HepG2 (cell line): ENCODE results near the gene SAA4. TPM values are rescaled to one million over a fixed set of nuclear protein-coding genes. Genes with fewer than 3 reads are reported as not detected.

Source experiments
- AFF4 ChIP-seq: sonication (generic); formaldehyde crosslinking; IDR thresholded peaks from 2 replicates; pipeline ENCODE4 v1.4.0; 2020; ENCODE audit warnings: missing genetic modification reagents
- AKNA ChIP-seq: sonication (generic); formaldehyde crosslinking; IDR thresholded peaks from 2 replicates; pipeline ENCODE4 v1.4.0; 2020; ENCODE audit warnings: missing genetic modification reagents, borderline replicate concordance
- HMG20B ChIP-seq: conservative IDR thresholded peaks from 2 replicates; pipeline ENCODE4 v1.6.1; 2016; ENCODE audit warnings: missing genetic modification reagents, missing compliant biosample characterization
- ISL2 ChIP-seq: sonication (generic); formaldehyde crosslinking; IDR thresholded peaks from 2 replicates; pipeline ENCODE4 v1.5.0; 2020; ENCODE audit warnings: missing genetic modification reagents
- LBX2 ChIP-seq: sonication (generic); formaldehyde crosslinking; IDR thresholded peaks from 2 replicates; pipeline ENCODE4 v1.5.0; 2020; ENCODE audit warnings: missing genetic modification reagents, mild to moderate bottlenecking, borderline replicate concordance
- MLXIP ChIP-seq: sonication (generic); formaldehyde crosslinking; IDR thresholded peaks from 2 replicates; pipeline ENCODE4 v1.9.0; 2021; ENCODE audit warnings: missing genetic modification reagents, borderline replicate concordance
- PHF5A ChIP-seq: IDR thresholded peaks from one replicate; pipeline ENCODE4 v1.6.1; 2018; ENCODE audit warnings: low read depth, missing genetic modification reagents; ENCODE audit not compliant: unreplicated experiment
- RCOR2 ChIP-seq: IDR thresholded peaks from 2 replicates; pipeline ENCODE4 v1.6.1; 2016; ENCODE audit warnings: missing biosample characterization, missing genetic modification reagents
- SALL2 ChIP-seq: sonication (generic); formaldehyde crosslinking; IDR thresholded peaks from 2 replicates; pipeline ENCODE4 v1.8.1; 2023; ENCODE audit warnings: mild to moderate bottlenecking, missing genetic modification reagents, inconsistent platforms
- STAG1 ChIP-seq: sonication (generic); formaldehyde crosslinking; IDR thresholded peaks from 2 replicates; pipeline ENCODE4 v1.4.0; 2020; ENCODE audit warnings: missing genetic modification reagents
- TOE1 ChIP-seq: sonication (generic); formaldehyde crosslinking; IDR thresholded peaks from 2 replicates; pipeline ENCODE4 v1.4.0; 2020; ENCODE audit warnings: mild to moderate bottlenecking, missing genetic modification reagents
- ZBTB10 ChIP-seq: sonication (generic); formaldehyde crosslinking; IDR thresholded peaks from 2 replicates; pipeline ENCODE4 v1.4.0; 2020; ENCODE audit warnings: missing genetic modification reagents, borderline replicate concordance
- ZFX ChIP-seq: sonication (generic); formaldehyde crosslinking; IDR thresholded peaks from 2 replicates; pipeline ENCODE4 v1.4.0; 2020; ENCODE audit warnings: mild to moderate bottlenecking, low read depth, missing genetic modification reagents, moderate library complexity
- ZNF3 ChIP-seq: IDR thresholded peaks from 2 replicates; pipeline ENCODE4 v1.7.0; 2017; ENCODE audit warnings: inconsistent platforms
- polyA plus RNA-seq, 8 experiments: library from polyadenylated mRNA; depleted of rRNA in 3 of 8; stranded (reverse) in 7 of 8; unstranded in 1 of 8; fragments of >200 nt; fragmentation: Illumina TruSeq in 4 of 8; extraction: Trizol in 4 of 8; gene quantifications; 2 replicates each; pipeline versions ENCODE4 v1.2.1 to v1.2.3, GENCODE V29; 2011 to 2016; ENCODE audit warnings: low read depth in 4 of 8, missing spikeins in 1 of 8, mixed read lengths in 1 of 8; ENCODE audit not compliant: insufficient read depth in 1 of 8
- total RNA-seq, 5 experiments: library from RNA; depleted of rRNA; stranded (reverse); fragments of >200 nt; fragmentation: Illumina TruSeq; extraction: Trizol; gene quantifications; 2 replicates each; pipeline ENCODE4 v1.2.3, GENCODE V29; 2016; ENCODE audit warnings: low read depth in 1 of 5

SAA4 gene
- total and polyA plus RNA-seq, 2 of the 13 experiments (the other 11 are each of a cell fraction or from before 2014, with no cell fraction given) = 53.4 to 253 TPM

- no peak for TF ChIP-seq MLXIP (CRISPR knock-in tag)
- no peak for TF ChIP-seq ZNF3 (CRISPR knock-in tag)
- TF ChIP-seq AFF4 = no peak
- no peak for TF ChIP-seq PHF5A
- TF ChIP-seq SALL2 (CRISPR knock-in tag) = no peak
- TF ChIP-seq RCOR2 = no peak
- TF ChIP-seq HMG20B = no peak
- no peak for TF ChIP-seq ZFX (CRISPR knock-in tag)
- no peak for TF ChIP-seq AKNA (CRISPR knock-in tag)
- no peak for TF ChIP-seq TOE1
- TF ChIP-seq STAG1 (CRISPR knock-in tag) = no peak
- TF ChIP-seq ZBTB10 (CRISPR knock-in tag) = no peak
- TF ChIP-seq LBX2 (CRISPR knock-in tag) = no peak
- no peak for TF ChIP-seq ISL2 (CRISPR knock-in tag)
These were observed 45.2 kb downstream of the SAA4 start (continued) for GRCh38 chr11:18191376-18191775.
